SW 1271 (cell line): ENCODE results near the gene MMADHC.

ENCODE experiments used
- DNase-seq, 2 experiments: peaks; one replicate each; lab custom pipeline; 2025; lab: John Stamatoyannopoulos, UW

Gene MMADHC

GRCh38 chr2:149587220-149587949 is at the start of gene MMADHC:
TSS of gene MMADHC (minus strand) at chr2:149587775. CDS start at chr2:149587097, 678 bp downstream.
- DNase-seq = peak; percentile 89 to 94

GRCh38 chr2:149634103-149634502 is 46.5 kb upstream of the MMADHC start:
- DNase-seq = no peak

- DNase-seq = no peak
Measured at GRCh38 chr2:149630445-149630844, 42.9 kb upstream of the MMADHC start.

- DNase-seq = no peak
Measured at GRCh38 chr2:149629026-149629425, 41.5 kb upstream of the MMADHC start.

- DNase-seq = no peak
Measured at GRCh38 chr2:149627111-149627801, 39.7 kb upstream of the MMADHC start.

- DNase-seq = no peak
Measured at GRCh38 chr2:149625671-149626070, 38.1 kb upstream of the MMADHC start.

GRCh38 chr2:149625271-149625670 is 37.7 kb upstream of the MMADHC start:
- no peak for DNase-seq

- no peak for DNase-seq
Measured at GRCh38 chr2:149622343-149622742, 34.8 kb upstream of the MMADHC start.

- DNase-seq = no peak
Measured at GRCh38 chr2:149617476-149617875, 29.9 kb upstream of the MMADHC start.

GRCh38 chr2:149616681-149617456 is 29.3 kb upstream of the MMADHC start:
- DNase-seq = no peak

GRCh38 chr2:149613704-149614103 is 26.1 kb upstream of the MMADHC start:
- DNase-seq = no peak

- DNase-seq = no peak
Measured at GRCh38 chr2:149612122-149612521, 24.5 kb upstream of the MMADHC start.

- DNase-seq = peak in 1 of 2 experiments; percentile 2
Measured at GRCh38 chr2:149611100-149611820, 23.7 kb upstream of the MMADHC start.

GRCh38 chr2:149606251-149606811 is 18.8 kb upstream of the MMADHC start:
- DNase-seq = no peak

GRCh38 chr2:149603248-149603647 is 15.7 kb upstream of the MMADHC start:
- DNase-seq = no peak

GRCh38 chr2:149601141-149601796 is 13.7 kb upstream of the MMADHC start:
- DNase-seq = peak in 1 of 2 experiments; percentile 18

- peak in 1 of 2 experiments; percentile 75 for DNase-seq
Measured at GRCh38 chr2:149597668-149598326, 10.2 kb upstream of the MMADHC start.

GRCh38 chr2:149597050-149597667 is 9.6 kb upstream of the MMADHC start:
- no peak for DNase-seq

- DNase-seq = no peak
Measured at GRCh38 chr2:149596471-149596870, 8.9 kb upstream of the MMADHC start.
